ENCODE results near the gene PIP4K2C.

DNA sequence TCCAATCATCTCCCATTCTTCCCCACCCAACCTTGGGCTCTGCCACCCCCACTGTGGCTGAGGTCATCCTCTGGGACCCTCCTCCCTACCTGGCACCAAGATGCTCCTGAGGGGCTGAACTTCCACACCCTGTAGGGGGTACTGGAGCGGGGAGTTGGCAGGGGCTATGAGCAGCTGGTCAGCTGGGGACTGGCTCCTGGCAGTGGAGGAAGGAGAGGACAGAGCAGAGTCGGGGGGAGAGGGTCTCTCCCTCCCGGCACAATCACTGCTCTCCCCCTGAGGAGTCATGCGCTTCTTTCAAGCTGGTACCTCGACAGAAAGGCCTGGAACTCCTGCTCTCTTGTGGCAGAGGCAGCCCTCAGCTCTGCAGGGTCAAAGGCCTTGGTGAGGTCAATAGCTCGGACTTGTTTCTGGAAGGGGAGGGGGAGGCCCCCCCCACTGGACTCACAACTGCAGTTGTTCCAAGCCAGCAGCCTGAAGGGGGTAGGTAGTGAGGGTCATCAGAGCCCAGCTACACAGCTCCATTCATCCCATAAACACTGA, 40.0 kb downstream of the PIP4K2C start:
- TF ChIP-seq POLR2AphosphoS5 (IDR thresholded peaks at IDR 0.05; ENCODE audit: low read depth, low read length), result no peak
- no peak for TF ChIP-seq SIN3A (IDR thresholded peaks at IDR 0.05; ENCODE audit: borderline replicate concordance, insufficient read depth, low read length)
